Left ventricle myocardium inferior (tissue), 1 donor: ENCODE data around the gene SLC39A11. TPM values are rescaled to one million over a fixed set of nuclear protein-coding genes. Genes with fewer than 3 reads are reported as not detected.

Source experiments
- DNase-seq: peaks from one replicate; pipeline ENCODE4 v3.0.0-alpha.2; 2020
- H3K27ac ChIP-seq: fragments of 200-600 bp; replicated peaks from 2 replicates; pipeline ENCODE4 v1.8.0; 2021
- H3K27me3 ChIP-seq: fragments of 200-600 bp; 2 replicates; pipeline ENCODE4 v1.8.0; 2021; ENCODE audit warnings: low read depth
- H3K36me3 ChIP-seq: fragments of 200-600 bp; 2 replicates; pipeline ENCODE4 v1.8.0; 2021
- H3K4me1 ChIP-seq: fragments of 200-600 bp; 2 replicates; pipeline ENCODE4 v1.8.0; 2021
- H3K4me3 ChIP-seq: fragments of 200-600 bp; 2 replicates; pipeline ENCODE4 v1.8.0; 2021; ENCODE audit warnings: mild to moderate bottlenecking, moderate library complexity
- H3K9me3 ChIP-seq: fragments of 200-600 bp; replicated peaks from 2 replicates; pipeline ENCODE4 v1.8.0; 2021
- intact Hi-C: fragments of 100-400 bp; cut with micrococcal nuclease; formaldehyde crosslinking; loops from one replicate; pipeline ENCODE4 v1.11.0; 2022
- total RNA-seq: library from RNA; stranded (reverse); fragmentation: NEBNext Ultra II Directional; extraction: Animal tissue kit (Norgen Biotek cat#: 25700); gene quantifications from one replicate; pipeline ENCODE4 v1.2.1, GENCODE V29; 2021
- TF ChIP-seq, protein P1 (sequence below): fragments of 200-600 bp; IDR thresholded peaks from 2 replicates; pipeline ENCODE4 v1.8.0; 2021; ENCODE audit warnings: antibody characterized with exemption, mild to moderate bottlenecking, borderline replicate concordance
- donor health status: DM: no; HTN: yes; CAD: no; lungs with severe emphysema.

SLC39A11 gene
- total RNA-seq, 1 donor from 2014 or later = 6.4 TPM

DNA sequence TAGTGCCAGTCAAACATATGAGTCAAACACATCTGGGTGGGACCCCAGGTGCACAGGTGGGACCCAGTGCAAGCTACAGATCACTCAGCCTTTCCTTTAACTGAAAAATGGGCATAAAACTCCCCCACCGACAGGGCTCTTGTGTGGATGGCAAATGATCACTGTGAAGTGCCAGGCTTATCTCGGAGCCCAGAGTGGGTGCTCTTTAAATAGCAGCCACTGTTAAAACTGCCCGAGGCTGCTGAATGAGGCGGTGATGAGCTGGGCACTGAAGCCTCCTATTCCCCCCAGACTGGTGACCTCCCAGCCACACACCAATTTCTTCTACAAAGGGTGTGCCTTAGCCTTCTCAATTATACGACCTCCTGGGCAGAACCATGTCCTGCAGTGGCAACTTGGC, 433.8 kb downstream of the SLC39A11 start:
- Histone ChIP-seq H3K9me3 (no peaks in the 10 kb centered on the region), H3K4me3 (no peak overlapping the region), H3K36me3 (no peaks in the 10 kb centered on the region), H3K4me1 (peaks cover 15% of the 10 kb centered on the region), H3K27me3 (no peaks in the 10 kb centered on the region), H3K27ac (no peak overlapping the region)
- no peak for DNase-seq
- intact Hi-C loops = no loop called here
- TF ChIP-seq, protein P1, sequence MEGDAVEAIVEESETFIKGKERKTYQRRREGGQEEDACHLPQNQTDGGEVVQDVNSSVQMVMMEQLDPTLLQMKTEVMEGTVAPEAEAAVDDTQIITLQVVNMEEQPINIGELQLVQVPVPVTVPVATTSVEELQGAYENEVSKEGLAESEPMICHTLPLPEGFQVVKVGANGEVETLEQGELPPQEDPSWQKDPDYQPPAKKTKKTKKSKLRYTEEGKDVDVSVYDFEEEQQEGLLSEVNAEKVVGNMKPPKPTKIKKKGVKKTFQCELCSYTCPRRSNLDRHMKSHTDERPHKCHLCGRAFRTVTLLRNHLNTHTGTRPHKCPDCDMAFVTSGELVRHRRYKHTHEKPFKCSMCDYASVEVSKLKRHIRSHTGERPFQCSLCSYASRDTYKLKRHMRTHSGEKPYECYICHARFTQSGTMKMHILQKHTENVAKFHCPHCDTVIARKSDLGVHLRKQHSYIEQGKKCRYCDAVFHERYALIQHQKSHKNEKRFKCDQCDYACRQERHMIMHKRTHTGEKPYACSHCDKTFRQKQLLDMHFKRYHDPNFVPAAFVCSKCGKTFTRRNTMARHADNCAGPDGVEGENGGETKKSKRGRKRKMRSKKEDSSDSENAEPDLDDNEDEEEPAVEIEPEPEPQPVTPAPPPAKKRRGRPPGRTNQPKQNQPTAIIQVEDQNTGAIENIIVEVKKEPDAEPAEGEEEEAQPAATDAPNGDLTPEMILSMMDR = no peak

- intact Hi-C loops = no loop called here
- H3K4me1 ChIP-seq = peaks cover 15% of the 10 kb centered on the region
- DNase-seq = no peak
- H3K9me3 ChIP-seq = no peaks in the 10 kb centered on the region
- TF ChIP-seq, protein P1 = no peak
- no peak overlapping the region for H3K4me3 ChIP-seq
- H3K36me3 ChIP-seq = no peaks in the 10 kb centered on the region
- H3K27me3 ChIP-seq = no peaks in the 10 kb centered on the region
- H3K27ac ChIP-seq = no peak overlapping the region
Measured at GRCh38 chr17:72657467-72658317, 434.8 kb downstream of the SLC39A11 start.

GRCh38 chr17:72656130-72656763, 436.2 kb downstream of the SLC39A11 start:
- DNase-seq = no peak
- H3K27me3 ChIP-seq = no peaks in the 10 kb centered on the region
- intact Hi-C loops = no loop called here
- H3K27ac ChIP-seq = no peak overlapping the region
- no peaks in the 10 kb centered on the region for H3K9me3 ChIP-seq
- TF ChIP-seq, protein P1 = no peak
- no peaks in the 10 kb centered on the region for H3K36me3 ChIP-seq
- H3K4me1 ChIP-seq = peaks cover 15% of the 10 kb centered on the region
- H3K4me3 ChIP-seq = no peak overlapping the region

DNA sequence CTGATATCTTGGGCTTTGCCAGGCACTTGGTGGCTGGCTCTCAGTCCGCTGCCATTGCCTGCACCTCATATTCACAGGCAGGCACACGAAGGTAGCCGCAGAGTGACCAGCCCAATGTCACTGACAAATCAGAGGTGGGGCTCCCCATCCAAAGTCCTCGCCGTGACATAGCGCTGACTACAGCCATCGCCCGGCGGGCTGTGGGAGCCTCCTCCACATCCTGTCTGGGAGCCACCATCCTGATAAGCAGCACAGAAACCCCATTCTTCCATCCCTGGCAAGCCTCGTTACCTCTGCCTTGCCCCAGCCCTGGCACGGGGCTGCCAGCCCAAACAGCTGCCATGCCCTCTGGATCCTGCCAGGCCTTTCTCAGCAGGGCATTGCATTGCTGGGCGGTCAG, 437.8 kb downstream of the SLC39A11 start:
- intact Hi-C loops = no loop called here
- peaks cover 15% of the 10 kb centered on the region for H3K4me1 ChIP-seq
- no peaks in the 10 kb centered on the region for H3K27me3 ChIP-seq
- no peak overlapping the region for H3K4me3 ChIP-seq
- no peaks in the 10 kb centered on the region for H3K36me3 ChIP-seq
- H3K27ac ChIP-seq = no peak overlapping the region
- no peak for DNase-seq
- TF ChIP-seq, protein P1 = no peak
- no peaks in the 10 kb centered on the region for H3K9me3 ChIP-seq

GRCh38 chr17:72651988-72652387, 440.5 kb downstream of the SLC39A11 start:
- no peak overlapping the region for H3K27ac ChIP-seq
- no peaks in the 10 kb centered on the region for H3K36me3 ChIP-seq
- no peak overlapping the region for H3K4me3 ChIP-seq
- H3K9me3 ChIP-seq = no peaks in the 10 kb centered on the region
- no peaks in the 10 kb centered on the region for H3K4me1 ChIP-seq
- DNase-seq = no peak
- intact Hi-C loops = no loop called here
- TF ChIP-seq, protein P1 = no peak
- no peaks in the 10 kb centered on the region for H3K27me3 ChIP-seq
